AG09319 (cell line): ENCODE measurements around the gene CFAP69.
A peak's percentile ranks its signal among the peaks of the same experiment; 100 is the strongest.

Experiments used
- DNase-seq: peaks from one replicate; pipeline ENCODE4 v3.0.0-alpha.2; 2010; ENCODE audit warnings: low read depth; ENCODE audit errors: extremely low read depth
- CTCF ChIP-seq: IDR thresholded peaks from 2 replicates; pipeline ENCODE4 v1.5.1; 2011; ENCODE audit warnings: low read depth, mild to moderate bottlenecking, inconsistent platforms, low read length, moderate library complexity

The CFAP69 gene

GRCh38 chr7:90239625-90240228, 5.2 kb upstream of the CFAP69 start:
- DNase-seq: no peak
- no peak for TF ChIP-seq CTCF

GRCh38 chr7:90242369-90243168, 2.4 kb upstream of the CFAP69 start:
- no peak for TF ChIP-seq CTCF
- no peak for DNase-seq

- no peak for TF ChIP-seq CTCF
- no peak for DNase-seq
Observed at GRCh38 chr7:90243556-90243955, 1.4 kb upstream of the CFAP69 start.

- no peak for DNase-seq
- no peak for TF ChIP-seq CTCF
Observed at GRCh38 chr7:90244565-90244908, 437 bp upstream of the CFAP69 start.

GRCh38 chr7:90246171-90246570, 1.2 kb downstream of the CFAP69 start:
- DNase-seq: no peak

GRCh38 chr7:90248706-90249105, 3.7 kb downstream of the CFAP69 start:
- no peak for DNase-seq
- no peak for TF ChIP-seq CTCF

More at GRCh38 chr7:90246171-90246570, 1.2 kb downstream of the CFAP69 start:
- TF ChIP-seq CTCF: no peak

GRCh38 chr7:90250601-90251303, 5.8 kb downstream of the CFAP69 start:
- TF ChIP-seq CTCF: no peak
- peak; percentile 60 for DNase-seq
